Keratinocyte (primary cell): ENCODE results near the gene CRTAP. TPM values are rescaled to one million over a fixed set of nuclear protein-coding genes. Genes with fewer than 3 reads are reported as not detected.

Source experiments
- DNase-seq: peaks from one replicate; pipeline ENCODE4 v3.0.0-alpha.2; 2011; ENCODE audit warnings: low read depth, missing footprints, low spot score
- FAIRE-seq: peaks from 2 replicates; lab custom pipeline; 2011; peaks lifted over from hg19 to GRCh38; lab: Jason Lieb, UNC
- H2AFZ ChIP-seq: 2 replicates; pipeline ENCODE4 v1.6.0; 2012; ENCODE audit warnings: low read length, control low read depth, inconsistent platforms; ENCODE audit not compliant: control insufficient read depth
- H3K27ac ChIP-seq: 2 replicates; pipeline ENCODE4 v1.5.1; 2011; ENCODE audit warnings: low read length; ENCODE audit not compliant: control insufficient read depth, insufficient read depth
- H3K27me3 ChIP-seq: 3 replicates; pipeline ENCODE4 v1.6.0; 2011; ENCODE audit warnings: low read length; ENCODE audit not compliant: control insufficient read depth, insufficient read depth; ENCODE audit errors: extremely low read depth
- H3K36me3 ChIP-seq, 2 experiments: 2 replicates in 1 of 2; 3 replicates in 1 of 2; pipeline ENCODE4 v1.5.1; 2011; ENCODE audit warnings: low read length in 2 of 2, mild to moderate bottlenecking in 1 of 2; ENCODE audit not compliant: control insufficient read depth in 2 of 2, insufficient read depth in 2 of 2; ENCODE audit errors: extremely low read depth in 1 of 2
- H3K4me1 ChIP-seq: 3 replicates; pipeline ENCODE4 v1.5.1; 2011; ENCODE audit warnings: low read length; ENCODE audit not compliant: control insufficient read depth, insufficient read depth; ENCODE audit errors: extremely low read depth
- H3K4me2 ChIP-seq: 3 replicates; pipeline ENCODE4 v1.6.0; 2011; ENCODE audit warnings: low read depth, low read length; ENCODE audit not compliant: control insufficient read depth, insufficient read depth; ENCODE audit errors: extremely low read depth
- H3K4me3 ChIP-seq, 3 experiments: fragments of 200-600 bp in 1 of 3; sonication (generic) in 1 of 3; 2 replicates in 2 of 3; 3 replicates in 1 of 3; pipeline ENCODE4 v1.5.1; 2011 to 2016; ENCODE audit warnings: low read length in 3 of 3, mild to moderate bottlenecking in 3 of 3, control low read depth in 2 of 3, inconsistent platforms in 1 of 3, low read depth in 1 of 3, mixed read lengths in 1 of 3, mixed run types in 1 of 3, moderate library complexity in 1 of 3; ENCODE audit not compliant: control insufficient read depth in 2 of 3, insufficient read depth in 2 of 3; ENCODE audit errors: extremely low read depth in 1 of 3
- H3K79me2 ChIP-seq: 2 replicates; pipeline ENCODE4 v1.6.0; 2012; ENCODE audit warnings: low read length; ENCODE audit not compliant: control insufficient read depth, insufficient read depth
- H3K9ac ChIP-seq: 3 replicates; pipeline ENCODE4 v1.6.0; 2011; ENCODE audit warnings: low read length; ENCODE audit not compliant: control insufficient read depth, insufficient read depth; ENCODE audit errors: extremely low read depth
- H3K9me1 ChIP-seq: 3 replicates; pipeline ENCODE4 v1.6.0; 2011; ENCODE audit warnings: low read length; ENCODE audit not compliant: control insufficient read depth, insufficient read depth; ENCODE audit errors: extremely low read depth
- H3K9me3 ChIP-seq: 2 replicates; pipeline ENCODE4 v1.5.1; 2012; ENCODE audit warnings: low read depth, low read length; ENCODE audit not compliant: control insufficient read depth
- H4K20me1 ChIP-seq: 3 replicates; pipeline ENCODE4 v1.6.0; 2011; ENCODE audit warnings: low read length; ENCODE audit not compliant: control insufficient read depth, insufficient read depth; ENCODE audit errors: extremely low read depth
- EZH2 ChIP-seq: IDR thresholded peaks from one replicate; pipeline ENCODE4 v1.6.1; 2012; ENCODE audit warnings: inconsistent platforms, mild to moderate bottlenecking, low read length, moderate library complexity
- dilution Hi-C: fragments of 300-500 bp; cut with MboI; formaldehyde crosslinking; loops from one replicate; pipeline ENCODE4 v1.7.0; 2020; ENCODE audit warnings: low sequenced_read_pairs; ENCODE audit not compliant: extremely low pct_ligation_motif_present
- polyA plus RNA-seq, 5 experiments: library from polyadenylated mRNA; depleted of rRNA in 3 of 5; stranded (reverse) in 3 of 5; stranded (forward) in 1 of 5; unstranded in 1 of 5; fragments of >200 nt; gene quantifications; 1 replicate in 1 of 5; 2 replicates in 3 of 5; 3 replicates in 1 of 5; pipeline versions ENCODE4 v1.2.1 to v1.2.3, GENCODE V29; 2011 to 2012; ENCODE audit warnings: missing spikeins in 2 of 5, low read depth in 1 of 5, low replicate concordance in 1 of 5
- TF ChIP-seq, protein P1 (sequence below), 3 experiments: IDR thresholded peaks in 1 of 3; conservative IDR thresholded peaks in 1 of 3; optimal IDR thresholded peaks in 1 of 3; 2 replicates in 2 of 3; 3 replicates in 1 of 3; pipeline versions ENCODE3 to v1.5.1; 2011; ENCODE audit warnings: low read length in 3 of 3, mild to moderate bottlenecking in 3 of 3, moderate library complexity in 2 of 3, control low read depth in 1 of 3, inconsistent platforms in 1 of 3; ENCODE audit not compliant: insufficient read depth in 2 of 3; ENCODE audit errors: extremely low read depth in 1 of 3

CRTAP gene
- polyA plus RNA-seq, 1 donor (not counting 4 experiments of a cell fraction or from before 2014, with no cell fraction given) = 170 TPM

GRCh38 chr3:33092496-33093254, 21.1 kb upstream of the CRTAP start:
- Histone ChIP-seq H2AFZ (no peak overlapping the region), H3K4me2 (no peak overlapping the region), H3K79me2 (peaks cover 83% of the 10 kb centered on the region), H3K9ac (no peak overlapping the region), H4K20me1 (peaks cover 3% of the 10 kb centered on the region), H3K27ac (no peak overlapping the region), H3K4me1 (peaks cover 15% of the 10 kb centered on the region), H3K4me3 (no peak overlapping the region), H3K9me3 (no peaks in the 10 kb centered on the region), H3K27me3 (no peaks in the 10 kb centered on the region), H3K36me3 (peaks cover 5 to 12% of the 10 kb centered on the region in 2 experiments), H3K9me1 (peaks cover 8% of the 10 kb centered on the region)
- dilution Hi-C loops = no loop called here
- no peak for TF ChIP-seq EZH2
- TF ChIP-seq, protein P1, sequence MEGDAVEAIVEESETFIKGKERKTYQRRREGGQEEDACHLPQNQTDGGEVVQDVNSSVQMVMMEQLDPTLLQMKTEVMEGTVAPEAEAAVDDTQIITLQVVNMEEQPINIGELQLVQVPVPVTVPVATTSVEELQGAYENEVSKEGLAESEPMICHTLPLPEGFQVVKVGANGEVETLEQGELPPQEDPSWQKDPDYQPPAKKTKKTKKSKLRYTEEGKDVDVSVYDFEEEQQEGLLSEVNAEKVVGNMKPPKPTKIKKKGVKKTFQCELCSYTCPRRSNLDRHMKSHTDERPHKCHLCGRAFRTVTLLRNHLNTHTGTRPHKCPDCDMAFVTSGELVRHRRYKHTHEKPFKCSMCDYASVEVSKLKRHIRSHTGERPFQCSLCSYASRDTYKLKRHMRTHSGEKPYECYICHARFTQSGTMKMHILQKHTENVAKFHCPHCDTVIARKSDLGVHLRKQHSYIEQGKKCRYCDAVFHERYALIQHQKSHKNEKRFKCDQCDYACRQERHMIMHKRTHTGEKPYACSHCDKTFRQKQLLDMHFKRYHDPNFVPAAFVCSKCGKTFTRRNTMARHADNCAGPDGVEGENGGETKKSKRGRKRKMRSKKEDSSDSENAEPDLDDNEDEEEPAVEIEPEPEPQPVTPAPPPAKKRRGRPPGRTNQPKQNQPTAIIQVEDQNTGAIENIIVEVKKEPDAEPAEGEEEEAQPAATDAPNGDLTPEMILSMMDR (optimal IDR thresholded peaks at IDR 0.05 in 1 of 3, IDR thresholded peaks at IDR 0.05 in 1 of 3, conservative IDR thresholded peaks at IDR 0.05 in 1 of 3; ENCODE audit: extremely low read depth in 1 of 3, insufficient read depth in 2 of 3, low read length in 3 of 3) = no peak
- DNase-seq (no peak), FAIRE-seq (no peak)

DNA sequence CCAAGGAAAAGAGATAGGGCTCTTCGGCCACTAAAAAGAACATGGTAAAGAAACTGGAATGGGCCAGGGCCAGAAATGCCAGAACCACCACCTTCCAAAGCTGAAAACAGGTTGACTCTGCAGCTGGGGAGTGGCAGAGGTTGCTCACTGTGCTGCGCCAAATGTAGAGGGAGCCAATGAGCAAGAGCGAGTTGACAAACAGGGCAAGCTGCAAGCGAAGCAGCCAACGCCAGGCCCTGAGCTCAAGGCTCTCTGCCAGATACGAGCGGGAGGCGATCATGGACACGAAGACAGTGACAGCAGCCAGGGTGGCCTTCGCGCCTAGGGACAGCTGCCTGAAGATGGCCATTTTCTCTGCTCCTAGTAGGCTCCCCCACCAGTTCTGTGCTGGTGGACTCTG, 20.0 kb upstream of the CRTAP start:
- no peak overlapping the region for H3K27ac ChIP-seq
- DNase-seq (no peak), FAIRE-seq (no peak)
- H3K79me2 ChIP-seq = peaks cover 73% of the 10 kb centered on the region
- H3K36me3 ChIP-seq = peaks cover 5 to 12% of the 10 kb centered on the region in 2 experiments
- H3K4me2 ChIP-seq = no peak overlapping the region
- peaks cover 15% of the 10 kb centered on the region for H3K4me1 ChIP-seq
- no peaks in the 10 kb centered on the region for H3K27me3 ChIP-seq
- no peak overlapping the region for H2AFZ ChIP-seq
- no peaks in the 10 kb centered on the region for H3K9me3 ChIP-seq
- H3K9ac ChIP-seq = no peak overlapping the region
- peaks cover 3% of the 10 kb centered on the region for H4K20me1 ChIP-seq
- TF ChIP-seq, protein P1 (optimal IDR thresholded peaks at IDR 0.05 in 1 of 3, IDR thresholded peaks at IDR 0.05 in 1 of 3, conservative IDR thresholded peaks at IDR 0.05 in 1 of 3; ENCODE audit: extremely low read depth in 1 of 3, insufficient read depth in 2 of 3, low read length in 3 of 3) = peak in 1 of 3 experiments; percentile 6
- no peak for TF ChIP-seq EZH2
- H3K9me1 ChIP-seq = peaks cover 8% of the 10 kb centered on the region
- H3K4me3 ChIP-seq = no peak overlapping the region
- dilution Hi-C loops = no loop called here
